ENCODE results near the gene TAGLN3.

TAGLN3 gene

DNA sequence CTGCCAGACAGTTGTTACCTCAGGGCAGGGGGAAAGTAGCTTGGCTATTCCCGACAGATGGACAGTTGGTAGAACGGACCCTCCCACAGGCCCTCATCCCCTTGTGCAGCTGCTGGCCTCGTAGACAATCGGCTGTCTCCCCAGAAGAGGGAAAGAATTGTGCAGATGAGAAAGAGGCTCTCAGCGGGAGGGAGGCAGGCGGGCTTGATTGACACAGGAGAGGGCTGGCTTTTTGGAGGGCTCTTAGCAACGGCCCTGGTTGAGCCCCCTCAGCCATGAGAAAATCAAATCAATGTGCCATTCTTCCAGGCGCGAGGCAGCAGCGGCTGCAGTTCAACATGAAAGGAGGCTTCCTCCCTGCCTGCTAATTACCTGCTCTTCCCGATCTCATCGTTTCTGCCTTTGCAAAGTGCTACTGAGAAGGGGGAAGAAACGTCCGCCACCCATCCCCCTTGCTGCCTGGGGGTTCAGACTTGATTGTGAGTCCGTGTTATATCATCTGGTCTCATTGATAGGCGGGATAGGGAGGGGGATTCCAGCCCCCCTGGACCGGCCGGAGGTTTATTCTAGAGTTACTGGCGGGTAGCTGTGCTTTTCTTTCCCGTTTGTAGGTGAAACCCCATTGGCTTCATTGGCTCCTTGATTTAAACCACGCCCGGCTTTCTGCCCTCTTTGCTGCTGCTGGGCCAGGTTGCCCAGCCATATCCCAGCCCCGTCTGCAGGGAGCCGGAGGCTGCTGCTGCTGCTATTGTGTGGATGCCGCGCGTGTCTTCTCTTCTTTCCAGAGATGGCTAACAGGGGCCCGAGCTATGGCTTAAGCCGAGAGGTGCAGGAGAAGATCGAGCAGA lies at the start of gene TAGLN3:
Gene TAGLN3, plus strand, starts transcription at position 287 of the 848 bp plus-strand sequence. Its CDS starts 501 bp downstream, at position 788.
- DNase-seq = peak; percentile 31

- DNase-seq = no peak
Measured at GRCh38 chr3:111949712-111950111, 49.0 kb upstream of the TAGLN3 start.

DNA sequence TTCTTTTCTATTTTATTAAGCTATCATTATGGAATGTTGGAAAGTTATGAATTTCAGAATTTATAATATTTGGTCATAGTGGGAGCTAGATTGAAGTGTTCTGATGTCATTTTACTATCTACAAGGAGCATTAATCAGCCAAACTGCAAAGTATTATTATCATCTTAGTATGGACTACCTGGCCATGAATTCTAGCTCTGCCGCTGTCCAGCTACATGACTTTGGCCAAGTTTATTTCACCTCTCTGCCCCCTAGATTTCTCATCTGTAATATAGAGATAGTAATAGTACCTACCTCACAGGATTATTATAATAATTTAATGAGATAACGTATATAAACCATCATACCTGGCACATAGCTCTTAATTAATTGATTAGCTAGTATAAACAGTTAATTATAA lies 47.7 kb upstream of the TAGLN3 start:
- DNase-seq = no peak

DNA sequence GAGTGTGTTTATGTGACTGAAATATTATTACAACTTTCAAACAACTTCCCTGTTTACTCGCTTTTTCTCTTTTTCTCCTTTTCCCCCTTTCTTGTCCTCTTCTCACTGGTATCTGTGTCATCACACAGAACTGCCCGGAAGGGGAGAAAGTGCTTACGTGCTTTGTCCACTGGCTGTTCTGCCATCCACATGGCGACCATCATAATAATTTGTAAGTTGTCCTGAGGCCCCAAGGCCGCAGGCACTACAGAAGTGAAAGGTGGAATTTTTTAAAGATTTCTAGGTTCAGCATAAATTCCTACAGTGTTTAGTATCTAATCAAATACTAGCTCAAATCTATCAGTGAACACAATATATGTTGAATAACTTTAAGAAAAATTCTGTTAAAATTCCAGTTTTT lies 46.6 kb upstream of the TAGLN3 start:
- no peak for DNase-seq

DNA sequence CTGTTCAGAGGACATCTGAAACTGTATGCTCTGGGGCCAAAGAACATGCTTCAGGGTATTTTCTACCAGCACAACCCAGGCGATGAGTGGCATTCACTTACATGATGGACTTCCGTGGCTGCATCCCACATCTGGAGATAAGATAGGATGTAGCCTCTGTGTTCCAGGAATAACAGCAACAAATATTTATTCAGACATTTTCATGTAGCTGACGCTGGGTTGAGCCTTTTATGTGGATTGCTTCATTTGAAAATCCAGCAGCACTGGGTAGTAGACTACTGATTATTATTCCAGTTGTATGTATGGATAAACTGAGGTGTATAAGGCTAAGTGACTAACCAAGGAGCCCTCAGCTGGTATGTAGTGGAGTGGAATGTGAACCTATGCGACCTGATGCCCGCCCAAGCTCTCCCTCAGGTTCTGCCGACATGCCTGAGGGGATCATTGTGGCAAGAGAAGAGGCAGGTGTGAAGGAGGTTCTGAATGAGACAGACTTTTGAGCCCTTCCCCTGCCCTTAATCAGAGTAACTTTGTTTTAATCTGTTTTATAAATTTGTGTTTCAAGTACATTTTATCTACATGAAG lies 45.8 kb upstream of the TAGLN3 start:
- DNase-seq = no peak

DNA sequence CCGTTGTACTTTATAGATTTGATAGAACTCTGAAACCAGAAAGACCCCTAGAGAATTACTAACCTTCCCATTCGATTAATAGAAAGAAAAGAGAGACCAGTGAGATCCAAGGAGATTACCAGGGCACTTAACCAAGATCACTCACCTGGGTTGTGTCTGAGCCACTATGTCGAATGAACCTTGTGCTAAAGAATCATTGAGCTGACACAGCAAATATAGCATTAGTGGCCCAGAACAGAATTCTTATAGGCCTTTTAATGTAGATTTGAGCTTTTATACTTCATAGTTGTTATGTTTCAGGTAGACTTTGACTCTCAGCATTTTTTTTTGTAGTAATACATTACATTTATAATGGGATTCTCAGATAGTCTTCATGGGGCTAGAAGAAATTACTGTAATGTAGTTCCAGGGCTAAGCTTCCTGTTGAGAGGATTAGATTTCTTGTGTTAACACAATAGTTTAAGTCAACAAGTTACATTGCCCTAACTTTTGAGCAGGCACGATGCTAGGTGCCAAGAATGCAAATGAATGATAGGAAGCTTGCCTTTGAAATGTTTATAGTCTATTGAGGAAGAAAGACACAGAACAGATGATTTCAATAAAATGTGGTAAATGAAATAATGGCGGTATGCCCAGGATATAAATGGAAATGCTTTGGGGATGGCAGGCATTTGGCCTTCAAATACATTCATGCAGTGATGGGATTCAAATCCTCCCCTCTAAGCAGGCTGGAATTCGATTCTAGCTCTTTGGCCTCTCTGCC lies 44.3 kb upstream of the TAGLN3 start:
- DNase-seq = no peak

- no peak for DNase-seq
Measured at GRCh38 chr3:111955876-111956275, 42.8 kb upstream of the TAGLN3 start.

DNA sequence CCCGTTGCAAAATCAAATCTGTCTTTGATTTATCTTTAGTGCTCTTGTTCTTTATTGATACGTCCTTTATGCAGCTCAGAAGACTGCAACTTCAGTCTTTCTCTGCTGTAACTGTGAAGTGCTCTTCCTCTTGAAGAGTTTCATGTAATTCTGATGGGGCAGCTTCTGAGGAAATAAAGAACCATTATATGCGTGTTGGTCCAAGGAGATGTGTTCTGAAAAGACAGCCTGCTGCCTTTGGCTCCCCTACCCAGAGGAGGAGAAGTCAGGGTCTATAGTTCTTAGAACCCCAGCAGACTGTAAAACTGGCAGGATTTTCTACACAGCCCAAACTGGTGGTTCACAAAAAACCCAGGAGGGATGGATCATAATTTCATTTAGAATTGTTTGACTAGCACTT lies 42.3 kb upstream of the TAGLN3 start:
- no peak for DNase-seq

GRCh38 chr3:111956995-111957734 lies 41.6 kb upstream of the TAGLN3 start:
- peak; percentile 26 for DNase-seq

- DNase-seq = no peak
Measured at GRCh38 chr3:111961461-111962164, 37.1 kb upstream of the TAGLN3 start.

DNA sequence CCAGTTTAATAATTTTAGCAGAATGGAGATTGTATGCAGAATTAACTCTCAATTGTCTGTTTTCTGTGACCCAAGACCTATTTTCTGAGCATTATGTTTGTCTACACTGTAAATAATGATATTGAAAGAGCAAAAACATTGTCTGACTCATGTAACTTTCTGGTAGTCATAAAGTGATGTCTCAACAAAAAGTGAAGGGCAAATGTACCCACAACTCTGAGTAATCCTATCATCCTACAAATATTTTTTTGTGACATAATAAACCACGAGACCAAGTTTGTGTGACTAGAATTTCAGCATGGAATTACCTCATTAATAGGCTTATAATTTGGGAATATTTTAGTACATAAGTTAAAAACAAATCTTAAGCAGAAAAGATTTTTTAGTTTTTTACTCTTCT lies 35.3 kb upstream of the TAGLN3 start:
- DNase-seq = no peak

GRCh38 chr3:111965484-111965883 lies 33.2 kb upstream of the TAGLN3 start:
- no peak for DNase-seq

DNA sequence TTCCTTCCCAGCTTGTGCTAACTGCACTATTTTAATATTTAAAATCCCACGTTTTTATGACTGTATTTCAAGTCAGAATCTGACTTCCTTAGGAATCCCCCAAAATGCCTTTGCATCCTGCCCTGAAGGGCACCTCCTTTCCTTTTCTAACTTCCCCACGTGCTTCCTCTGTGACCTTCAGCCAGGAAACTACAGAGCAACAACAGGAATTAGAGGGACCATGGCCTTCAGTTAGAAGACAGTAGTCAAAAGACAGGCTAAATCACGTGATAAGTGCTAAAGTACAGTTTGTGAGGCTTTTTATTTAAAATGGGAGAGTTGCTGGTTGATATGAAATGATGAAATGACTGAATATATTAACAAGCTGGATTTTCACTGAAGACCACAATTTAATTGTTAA lies 31.7 kb upstream of the TAGLN3 start:
- no peak for DNase-seq

GRCh38 chr3:111967651-111968274 lies 31.0 kb upstream of the TAGLN3 start:
- peak; percentile 31 for DNase-seq

DNA sequence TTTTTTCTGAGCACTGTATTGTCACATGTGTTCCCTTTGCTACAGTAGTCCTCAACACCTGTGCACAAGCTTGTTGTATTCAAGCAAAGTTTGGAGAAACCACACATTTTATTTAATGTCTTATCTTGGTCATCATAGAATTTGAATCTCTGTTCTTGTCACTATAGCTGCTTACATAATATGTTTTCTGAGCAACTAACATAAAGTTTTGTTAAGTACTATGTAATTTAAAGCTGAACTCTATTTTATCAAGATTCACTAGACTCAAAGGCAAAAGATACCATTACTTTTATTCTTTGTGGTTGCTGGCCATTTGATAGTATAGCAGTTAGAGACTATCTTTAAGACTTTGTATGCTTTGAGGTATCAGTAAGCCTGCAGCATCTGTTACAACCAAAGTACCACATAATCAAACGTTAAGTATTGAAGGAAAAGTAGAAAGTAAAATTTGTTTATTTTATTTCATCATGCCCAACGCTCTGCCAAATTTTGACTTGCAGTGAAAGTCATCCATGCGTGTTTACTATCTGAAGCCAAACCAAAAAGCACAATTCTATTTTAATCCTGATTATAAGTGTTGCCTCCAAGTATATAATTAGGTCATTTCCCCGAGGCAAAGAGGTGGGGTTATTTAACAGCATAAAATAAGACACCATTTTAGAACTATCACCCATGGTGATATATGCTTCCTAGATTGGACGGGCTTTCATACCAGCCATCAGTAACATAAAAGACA lies 30.2 kb upstream of the TAGLN3 start:
- no peak for DNase-seq

DNA sequence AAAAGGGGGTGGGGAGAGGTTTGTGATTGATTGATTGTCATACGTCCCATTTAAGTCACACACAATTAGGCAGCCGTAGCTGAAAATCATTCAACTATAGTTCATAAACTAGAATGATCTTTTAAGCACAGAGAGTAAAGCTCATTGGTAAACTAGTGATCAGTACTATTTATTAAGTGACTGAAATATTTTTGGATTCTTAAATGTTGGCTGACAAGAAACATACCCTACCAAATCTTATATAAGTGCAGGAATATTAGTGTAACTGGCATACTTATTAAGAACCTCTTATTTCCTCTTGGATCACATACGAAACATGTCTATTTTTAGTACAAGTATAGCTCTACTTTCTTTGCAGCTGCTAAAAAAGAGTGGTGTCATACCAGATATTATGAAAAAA lies 28.3 kb upstream of the TAGLN3 start:
- no peak for DNase-seq

DNA sequence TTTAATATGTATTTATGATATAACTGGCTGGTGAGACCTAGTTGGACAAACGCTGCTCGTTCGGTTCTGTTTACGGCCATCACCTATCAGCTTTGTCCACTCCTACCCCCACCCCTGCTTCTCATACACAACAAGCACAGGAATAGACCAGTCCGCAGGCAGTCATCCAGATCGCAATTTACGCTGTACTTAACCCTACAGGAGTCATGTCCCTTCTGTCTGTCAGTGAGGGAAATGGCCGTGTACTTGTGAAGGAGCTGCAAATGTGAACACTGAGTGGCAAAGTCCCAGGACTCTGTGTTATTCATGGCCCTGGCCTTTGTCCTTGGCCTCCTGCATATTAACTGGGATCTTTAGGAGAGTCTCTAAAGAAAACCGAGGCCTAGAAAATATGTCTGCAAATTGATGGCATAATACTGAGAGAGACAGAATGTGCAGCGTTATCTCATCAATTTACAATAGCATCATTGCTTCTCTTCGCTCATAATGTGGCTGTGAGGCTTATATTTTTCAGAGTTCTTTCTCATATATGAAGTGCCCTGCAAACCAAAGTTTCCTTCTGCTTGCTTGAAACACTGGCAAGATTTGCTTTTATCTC lies 27.1 kb upstream of the TAGLN3 start:
- DNase-seq = no peak

- DNase-seq = no peak
Measured at GRCh38 chr3:111972891-111973290, 25.8 kb upstream of the TAGLN3 start.

DNA sequence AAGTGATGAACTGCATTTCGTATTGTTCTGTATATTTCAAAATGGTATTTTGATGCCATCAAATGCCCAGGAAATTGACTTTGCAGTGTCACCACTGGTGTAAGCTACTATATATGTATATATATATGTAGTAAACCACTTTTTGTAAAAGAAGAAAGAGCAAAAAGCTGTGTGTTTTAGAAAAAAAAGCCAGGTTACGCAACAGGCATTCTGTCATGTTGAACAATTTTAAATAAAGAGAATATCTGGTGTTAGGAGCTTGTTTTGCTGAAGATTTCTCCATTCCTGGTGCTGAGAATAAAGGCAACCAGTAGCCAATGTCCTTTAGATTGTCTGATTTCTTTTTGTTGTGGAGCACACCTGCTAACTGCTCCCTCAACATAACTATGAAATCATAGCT lies 23.6 kb upstream of the TAGLN3 start:
- no peak for DNase-seq

DNA sequence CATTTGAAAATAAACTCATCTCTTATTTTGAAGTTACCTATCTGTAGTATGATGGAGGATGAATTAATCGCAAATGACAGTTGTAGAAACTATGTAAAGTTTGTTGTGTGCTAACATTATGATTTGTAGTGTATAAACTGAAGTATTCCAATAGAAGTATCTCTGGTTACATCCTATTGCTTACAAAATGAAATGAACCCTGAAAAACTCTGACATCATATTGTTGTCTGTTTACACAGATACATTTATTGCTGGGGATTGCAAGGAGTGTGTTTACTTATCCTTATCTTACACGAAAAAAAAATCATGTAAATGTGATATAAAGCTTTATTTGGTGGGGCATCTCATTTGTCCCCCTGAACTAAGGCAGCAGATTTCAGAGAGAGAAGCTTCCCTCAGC lies 22.5 kb upstream of the TAGLN3 start:
- DNase-seq = no peak
